GM10248 (cell line): ENCODE data around the gene LPCAT1.

Experiments
- CTCF ChIA-PET: fragments of 300-600 bp; sonication (Branson Sonifier 250); formaldehyde crosslinking; extraction: SDS; loops from one replicate; lab custom pipeline; 2021; ENCODE audit warnings: antibody characterized with exemption; lab: Yijun Ruan, JAX
- POLR2A ChIA-PET: fragments of 350-650 bp; sonication (Branson Sonifier 250); formaldehyde crosslinking; extraction: SDS; loops from one replicate; lab custom pipeline; 2020; ENCODE audit warnings: antibody characterized with exemption; lab: Yijun Ruan, JAX
- DNase-seq: peaks from one replicate; pipeline ENCODE4 v3.0.0; 2012; ENCODE audit errors: extremely low spot score
- TF ChIP-seq, protein P1 (sequence below): IDR thresholded peaks from 2 replicates; pipeline ENCODE4 v1.5.1; 2012; ENCODE audit warnings: mild to moderate bottlenecking, low read depth; ENCODE audit errors: extremely low read depth, missing control alignments, control extremely low read depth

The LPCAT1 gene

GRCh38 chr5:1415059-1415425 is 108.7 kb downstream of the LPCAT1 start:
- POLR2A ChIA-PET = no interaction called here
- CTCF ChIA-PET = no interaction called here
- TF ChIP-seq, protein P1, sequence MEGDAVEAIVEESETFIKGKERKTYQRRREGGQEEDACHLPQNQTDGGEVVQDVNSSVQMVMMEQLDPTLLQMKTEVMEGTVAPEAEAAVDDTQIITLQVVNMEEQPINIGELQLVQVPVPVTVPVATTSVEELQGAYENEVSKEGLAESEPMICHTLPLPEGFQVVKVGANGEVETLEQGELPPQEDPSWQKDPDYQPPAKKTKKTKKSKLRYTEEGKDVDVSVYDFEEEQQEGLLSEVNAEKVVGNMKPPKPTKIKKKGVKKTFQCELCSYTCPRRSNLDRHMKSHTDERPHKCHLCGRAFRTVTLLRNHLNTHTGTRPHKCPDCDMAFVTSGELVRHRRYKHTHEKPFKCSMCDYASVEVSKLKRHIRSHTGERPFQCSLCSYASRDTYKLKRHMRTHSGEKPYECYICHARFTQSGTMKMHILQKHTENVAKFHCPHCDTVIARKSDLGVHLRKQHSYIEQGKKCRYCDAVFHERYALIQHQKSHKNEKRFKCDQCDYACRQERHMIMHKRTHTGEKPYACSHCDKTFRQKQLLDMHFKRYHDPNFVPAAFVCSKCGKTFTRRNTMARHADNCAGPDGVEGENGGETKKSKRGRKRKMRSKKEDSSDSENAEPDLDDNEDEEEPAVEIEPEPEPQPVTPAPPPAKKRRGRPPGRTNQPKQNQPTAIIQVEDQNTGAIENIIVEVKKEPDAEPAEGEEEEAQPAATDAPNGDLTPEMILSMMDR = no peak
- DNase-seq = no peak

DNA sequence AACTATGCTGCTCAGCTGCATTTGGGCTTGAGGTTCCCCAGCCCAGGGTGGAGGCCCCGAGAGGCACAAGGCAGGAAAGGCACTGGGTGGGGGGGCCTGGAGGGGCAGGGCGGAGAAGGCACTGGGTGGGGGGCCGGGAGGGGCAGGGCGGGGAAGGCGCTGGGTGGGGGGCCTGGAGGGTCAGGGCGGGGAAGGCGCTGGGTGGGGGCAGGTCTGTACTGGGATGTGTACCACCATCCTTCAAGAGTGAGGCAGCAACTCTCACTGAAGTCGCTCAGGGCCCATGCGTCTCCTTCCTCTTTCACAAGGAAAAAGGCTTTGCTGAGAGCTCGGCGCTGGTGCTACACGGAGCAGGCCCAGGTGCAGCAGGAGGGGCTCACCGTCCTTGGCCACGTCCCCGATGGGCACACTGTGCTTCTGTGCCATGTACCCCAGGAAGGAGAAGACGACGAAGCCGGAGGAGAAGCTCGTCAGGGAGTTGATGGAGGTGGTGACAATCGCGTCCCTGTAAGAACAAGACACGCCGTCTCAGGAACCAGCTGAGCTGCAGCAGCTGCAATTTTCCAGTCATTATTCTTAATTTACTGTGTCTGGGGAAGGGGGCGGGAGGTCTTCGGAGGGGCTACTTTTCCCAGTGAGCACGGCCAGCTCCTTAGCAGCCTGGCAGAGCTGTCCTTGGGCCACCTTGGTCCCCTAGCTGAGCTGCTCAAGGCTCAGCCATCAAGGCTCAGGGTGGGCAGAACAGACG is 109.3 kb downstream of the LPCAT1 start:
- ChIA-PET POLR2A (no interaction called here), CTCF (interaction anchor here (1.2 kb wide), 1 partner anchor 22 kb away, joined by 3 read pairs; no protein-coding TSS in a partner anchor)
- TF ChIP-seq, protein P1 = no peak
- DNase-seq = peak; percentile 50

GRCh38 chr5:1413611-1414241 is 110.0 kb downstream of the LPCAT1 start:
- ChIA-PET POLR2A (no interaction called here), CTCF (interaction anchor here (1.2 kb wide), 1 partner anchor 22 kb away, joined by 3 read pairs; no protein-coding TSS in a partner anchor)
- TF ChIP-seq, protein P1 = no peak
- no peak for DNase-seq

DNA sequence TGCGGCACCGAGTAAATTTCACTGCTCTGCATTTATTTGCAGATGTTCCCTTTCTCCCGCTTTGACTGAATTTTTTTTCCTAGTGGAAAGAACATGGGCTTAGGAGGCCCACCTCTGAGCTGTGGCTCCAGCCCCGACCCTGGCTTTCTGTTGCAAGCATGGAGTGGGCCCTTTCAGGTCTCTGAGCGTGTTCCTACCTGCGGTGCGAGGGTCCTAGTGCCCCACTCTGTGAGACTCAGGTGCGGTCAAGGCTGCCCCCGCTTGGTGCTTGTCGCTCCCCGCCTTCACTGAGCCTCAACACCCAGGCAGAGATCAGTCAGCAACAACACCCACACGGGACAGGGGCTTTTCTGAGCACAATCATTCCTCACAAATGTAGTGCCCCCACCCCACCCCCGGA is 110.5 kb downstream of the LPCAT1 start:
- ChIA-PET CTCF (interaction anchor here (1.2 kb wide), 1 partner anchor 23 kb away, joined by 3 read pairs; no protein-coding TSS in a partner anchor), POLR2A (no interaction called here)
- TF ChIP-seq, protein P1 = no peak

GRCh38 chr5:1412621-1413020 is 111.1 kb downstream of the LPCAT1 start:
- no peak for DNase-seq
- POLR2A ChIA-PET = no interaction called here
- CTCF ChIA-PET = no interaction called here
- TF ChIP-seq, protein P1 = no peak

More for the DNA sequence above, 110.5 kb downstream of the LPCAT1 start:
- no peak for DNase-seq

- DNase-seq = no peak
- ChIA-PET CTCF (no interaction called here), POLR2A (no interaction called here)
- TF ChIP-seq, protein P1 = no peak
Measured at GRCh38 chr5:1412163-1412562, 111.6 kb downstream of the LPCAT1 start.
